ENCODE data around the gene SYVN1. TPM values are rescaled to one million over a fixed set of nuclear protein-coding genes. Genes with fewer than 3 reads are reported as not detected.

SYVN1 gene
- total RNA-seq, 4 donors from 2014 or later = 47.1 to 58.2 (median 50.5) TPM

DNA sequence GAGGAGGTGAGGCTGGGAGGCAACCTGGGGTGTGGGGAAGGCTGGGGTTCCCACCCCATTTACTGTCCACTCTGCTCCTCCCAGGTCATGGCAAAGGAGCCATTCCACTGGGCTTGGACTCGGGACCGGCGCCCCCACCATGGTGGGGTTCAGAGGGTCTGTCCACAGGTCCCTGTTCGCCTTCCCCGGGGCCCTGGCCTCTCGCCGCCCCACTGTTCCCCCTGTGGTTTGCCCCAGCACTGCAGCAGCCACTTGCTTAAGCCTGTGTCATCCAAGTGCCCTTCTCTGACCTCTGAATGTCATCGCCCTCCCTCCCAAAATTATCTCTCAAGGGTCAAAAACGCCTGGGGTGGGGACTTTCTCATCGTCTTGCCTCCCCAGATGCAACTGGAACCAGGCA is 38.3 kb upstream of the SYVN1 start:
- DNase-seq (ENCODE audit: low spot score) = no peak
- no peak for ATAC-seq (ENCODE audit: low FRiP score)
- TF ChIP-seq CTCF (IDR thresholded peaks at IDR 0.05) = no peak

DNA sequence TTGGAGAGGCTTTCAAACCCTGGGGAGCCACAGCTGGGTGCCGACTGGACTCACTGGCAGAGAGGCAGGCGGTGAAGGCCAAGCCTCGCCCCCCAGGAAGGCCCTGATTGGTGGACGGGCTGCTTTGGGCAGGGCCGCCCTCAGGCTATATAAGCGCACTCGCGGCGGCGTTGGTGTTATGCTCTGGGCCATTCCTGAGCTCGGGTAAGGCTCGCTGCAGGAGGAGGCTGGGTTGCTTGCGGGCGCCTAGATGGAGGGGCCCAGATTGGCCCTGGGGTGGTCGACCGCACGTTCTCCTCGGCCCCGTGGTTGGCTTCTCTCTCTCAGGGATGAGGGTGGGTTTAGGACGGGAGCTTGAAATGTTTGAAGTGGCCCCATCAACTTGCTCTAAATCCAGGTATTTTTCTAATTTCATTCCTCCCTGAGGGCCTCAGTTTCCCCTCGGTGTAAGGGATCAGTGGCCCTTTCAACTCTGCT is 35.8 kb upstream of the SYVN1 start, which contains the start of gene SPDYC:
TSS of gene SPDYC (plus strand) at position 176 of the 477 bp plus-strand sequence. CDS start 1,125 bp downstream, outside the sequence.
- no peak for TF ChIP-seq CTCF (IDR thresholded peaks at IDR 0.05)
- no peak for DNase-seq (ENCODE audit: low spot score)
- ATAC-seq (ENCODE audit: low FRiP score) = no peak

GRCh38 chr11:65169164-65169641 is 34.9 kb upstream of the SYVN1 start:
- DNase-seq (ENCODE audit: low spot score) (no peak), ATAC-seq (ENCODE audit: low FRiP score) (no peak)
- TF ChIP-seq CTCF (IDR thresholded peaks at IDR 0.05) = no peak

DNA sequence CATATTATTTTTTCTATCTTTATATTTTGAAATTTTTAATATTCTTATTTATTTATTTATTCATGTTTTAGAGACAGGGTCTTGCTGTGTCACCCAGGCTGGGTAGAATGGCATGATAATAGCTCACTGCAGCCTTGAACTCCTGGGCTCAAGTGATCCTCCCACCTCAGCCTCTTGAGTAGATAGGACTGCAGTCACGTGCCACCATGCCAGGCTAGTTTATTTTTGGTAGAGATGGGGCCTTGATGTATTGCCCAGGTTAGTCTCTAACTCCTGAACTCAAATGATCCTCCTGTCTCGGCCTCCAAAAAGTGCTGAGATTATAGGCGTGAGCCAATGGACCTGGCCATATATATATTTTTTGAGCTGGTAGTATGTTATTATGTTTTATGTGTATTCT is 33.3 kb upstream of the SYVN1 start:
- DNase-seq (ENCODE audit: low spot score) (no peak), ATAC-seq (ENCODE audit: low FRiP score) (no peak)
- TF ChIP-seq CTCF (IDR thresholded peaks at IDR 0.05) = no peak

DNA sequence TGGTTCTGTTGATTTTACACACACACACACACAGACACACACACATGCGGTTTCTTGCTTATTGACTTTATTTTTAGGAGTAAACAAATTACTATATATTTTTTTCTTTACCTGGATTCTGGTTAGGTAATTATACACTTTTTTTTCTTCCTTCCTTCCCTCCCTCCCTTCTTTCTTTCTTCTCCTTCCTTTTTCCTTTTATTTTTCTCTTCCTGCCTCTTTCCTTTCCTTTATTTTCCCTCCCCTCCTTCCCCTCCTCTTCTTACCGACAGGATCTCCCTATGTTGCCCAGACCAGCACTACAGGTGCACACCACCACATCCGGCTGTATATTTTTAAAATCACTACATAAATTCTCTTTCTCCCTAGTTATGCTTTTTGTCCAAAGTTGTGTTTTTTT is 32.6 kb upstream of the SYVN1 start:
- ATAC-seq (ENCODE audit: low FRiP score) (no peak), DNase-seq (ENCODE audit: low spot score) (no peak)
- TF ChIP-seq CTCF (IDR thresholded peaks at IDR 0.05) = no peak

DNA sequence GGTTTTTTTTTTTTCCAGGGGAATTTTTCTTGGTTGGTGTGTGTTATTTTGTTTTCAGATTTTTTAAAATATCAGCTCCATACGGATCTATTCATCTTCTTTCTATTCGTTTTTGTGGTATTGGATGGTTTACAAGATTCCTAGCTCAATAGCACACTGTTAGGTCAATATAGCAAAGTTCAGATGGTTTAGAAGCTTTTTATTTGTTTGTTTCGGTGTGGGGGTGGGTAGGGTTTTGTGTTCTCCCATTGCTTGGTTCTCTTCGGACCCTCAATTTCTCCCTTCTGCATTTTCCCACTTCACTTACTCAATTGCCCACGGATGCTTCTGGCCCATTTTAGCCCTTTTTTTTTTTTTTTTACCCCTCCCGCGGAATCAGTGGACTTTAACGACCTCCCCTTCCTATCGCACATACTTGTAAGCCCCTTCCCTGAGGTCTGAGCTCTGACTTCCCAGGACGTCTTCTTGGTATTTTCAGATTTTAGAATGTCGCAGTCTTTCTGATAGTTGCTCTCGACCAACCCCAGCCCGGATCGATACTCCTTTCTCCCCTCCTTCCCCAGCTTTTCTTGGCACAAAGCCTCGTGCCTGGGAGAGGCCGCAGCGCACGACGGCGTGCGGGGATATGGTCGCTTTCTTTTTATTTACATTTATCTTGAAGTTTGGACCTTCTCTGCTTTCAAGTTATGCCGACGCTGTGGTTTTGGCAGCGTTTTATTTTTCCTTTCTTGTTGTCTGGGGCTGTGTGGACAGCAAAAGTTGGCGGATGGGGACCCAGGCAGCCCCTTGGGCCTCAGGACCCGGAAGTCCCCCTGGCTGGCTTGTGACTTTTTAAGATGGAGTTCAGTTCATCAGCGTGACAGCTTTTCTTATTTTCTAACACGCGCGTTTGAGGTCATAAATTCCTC is 31.3 kb upstream of the SYVN1 start:
- TF ChIP-seq CTCF (IDR thresholded peaks at IDR 0.05) = no peak
- ATAC-seq (ENCODE audit: low FRiP score) (no peak), DNase-seq (ENCODE audit: low spot score) (no peak)

GRCh38 chr11:65163684-65164083 is 29.4 kb upstream of the SYVN1 start:
- no peak for TF ChIP-seq CTCF (IDR thresholded peaks at IDR 0.05)
- DNase-seq (ENCODE audit: low spot score) (no peak), ATAC-seq (ENCODE audit: low FRiP score) (no peak)
